ENCODE results near the gene CAMK1D.

- TF ChIP-seq, protein P1, sequence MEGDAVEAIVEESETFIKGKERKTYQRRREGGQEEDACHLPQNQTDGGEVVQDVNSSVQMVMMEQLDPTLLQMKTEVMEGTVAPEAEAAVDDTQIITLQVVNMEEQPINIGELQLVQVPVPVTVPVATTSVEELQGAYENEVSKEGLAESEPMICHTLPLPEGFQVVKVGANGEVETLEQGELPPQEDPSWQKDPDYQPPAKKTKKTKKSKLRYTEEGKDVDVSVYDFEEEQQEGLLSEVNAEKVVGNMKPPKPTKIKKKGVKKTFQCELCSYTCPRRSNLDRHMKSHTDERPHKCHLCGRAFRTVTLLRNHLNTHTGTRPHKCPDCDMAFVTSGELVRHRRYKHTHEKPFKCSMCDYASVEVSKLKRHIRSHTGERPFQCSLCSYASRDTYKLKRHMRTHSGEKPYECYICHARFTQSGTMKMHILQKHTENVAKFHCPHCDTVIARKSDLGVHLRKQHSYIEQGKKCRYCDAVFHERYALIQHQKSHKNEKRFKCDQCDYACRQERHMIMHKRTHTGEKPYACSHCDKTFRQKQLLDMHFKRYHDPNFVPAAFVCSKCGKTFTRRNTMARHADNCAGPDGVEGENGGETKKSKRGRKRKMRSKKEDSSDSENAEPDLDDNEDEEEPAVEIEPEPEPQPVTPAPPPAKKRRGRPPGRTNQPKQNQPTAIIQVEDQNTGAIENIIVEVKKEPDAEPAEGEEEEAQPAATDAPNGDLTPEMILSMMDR (conservative IDR thresholded peaks at IDR 0.05) = no peak
- no peak for TF ChIP-seq EZH2 (IDR thresholded peaks at IDR 0.05; ENCODE audit: low read depth)
Observed at GRCh38 chr10:12547301-12547771, 198.0 kb downstream of the CAMK1D start.

All from PC-9 (cell line).